Fibroblast of skin of right biceps (primary cell): Measurements from ENCODE around the gene PALM.
"Not testable (repeated sequence)": the region's sequence is repeated elsewhere in the genome, so short reads cannot be mapped to it uniquely, and the experiment has no call there.

Experiments used
- DNase-seq: peaks from one replicate; pipeline ENCODE4 v3.0.0-alpha.2; 2013

Gene PALM

DNA sequence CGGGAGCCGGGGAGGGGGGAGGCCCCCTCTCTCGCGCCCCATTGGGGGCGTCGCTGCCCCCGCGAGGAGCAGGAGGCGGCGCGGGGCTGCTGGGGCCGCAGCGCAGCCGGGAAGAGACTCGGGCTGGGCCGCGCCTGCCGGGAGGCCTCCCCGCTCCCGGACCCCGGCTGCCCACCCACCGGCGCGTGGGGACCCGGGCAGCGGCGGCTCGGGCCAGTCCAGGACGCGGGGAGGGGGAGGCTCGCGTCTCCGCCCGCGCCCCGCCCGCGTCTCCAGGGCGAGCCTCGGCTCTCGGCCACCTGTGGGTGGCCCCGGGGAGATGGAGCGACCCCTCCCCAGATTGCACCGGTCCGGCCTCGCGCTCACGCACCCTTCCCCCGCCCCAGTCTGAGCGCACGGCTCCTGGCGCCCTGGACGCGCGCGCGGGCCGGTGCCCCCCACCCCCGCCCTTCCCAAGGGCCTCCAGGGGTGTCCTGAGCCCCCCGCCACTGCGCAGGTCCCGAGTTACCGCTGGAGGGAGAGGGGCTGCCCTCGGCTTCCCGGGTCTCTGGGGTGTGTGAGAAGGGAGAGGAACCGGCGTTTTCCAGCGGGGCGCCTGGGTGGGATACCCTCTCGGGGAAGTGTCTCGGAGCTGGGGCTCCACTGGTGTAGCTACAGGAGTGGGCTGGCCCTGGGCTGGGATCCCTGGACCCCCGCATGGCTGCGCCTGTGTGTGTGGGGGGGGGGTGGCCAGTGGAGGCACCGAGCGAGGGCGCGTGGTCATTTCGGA, 645 bp downstream of the PALM start:
- DNase-seq = no peak

DNA sequence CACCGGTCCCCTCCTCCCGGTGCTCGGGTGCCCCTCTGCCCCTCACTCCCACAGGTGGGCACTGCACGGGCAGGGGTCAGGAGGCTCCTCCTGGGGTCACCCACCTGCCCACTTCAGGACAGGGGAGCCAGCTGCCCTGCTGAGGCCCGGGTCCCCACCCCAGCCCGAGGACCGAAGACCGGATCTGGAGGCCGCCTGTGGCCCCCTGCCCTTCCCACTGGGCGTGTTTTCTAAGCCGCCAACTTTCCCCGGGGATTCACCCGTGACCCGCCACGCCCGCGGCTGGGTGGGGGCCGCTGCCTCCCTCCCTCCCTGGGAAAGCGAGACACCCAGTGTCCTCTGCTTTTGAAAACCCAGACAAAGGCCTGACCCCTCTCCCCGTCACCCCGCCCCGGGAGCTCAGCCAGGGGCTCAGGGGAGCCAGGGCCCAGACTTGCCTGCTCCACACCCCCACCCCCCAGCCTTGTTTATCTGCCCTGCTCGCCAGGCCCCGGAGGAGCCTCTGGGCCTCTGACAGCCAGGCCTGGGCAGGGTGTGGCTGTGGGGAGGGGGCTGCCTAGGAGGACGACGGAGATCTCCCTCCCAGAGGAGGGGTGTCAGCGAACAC, 1.3 kb downstream of the PALM start:
- no peak for DNase-seq

DNA sequence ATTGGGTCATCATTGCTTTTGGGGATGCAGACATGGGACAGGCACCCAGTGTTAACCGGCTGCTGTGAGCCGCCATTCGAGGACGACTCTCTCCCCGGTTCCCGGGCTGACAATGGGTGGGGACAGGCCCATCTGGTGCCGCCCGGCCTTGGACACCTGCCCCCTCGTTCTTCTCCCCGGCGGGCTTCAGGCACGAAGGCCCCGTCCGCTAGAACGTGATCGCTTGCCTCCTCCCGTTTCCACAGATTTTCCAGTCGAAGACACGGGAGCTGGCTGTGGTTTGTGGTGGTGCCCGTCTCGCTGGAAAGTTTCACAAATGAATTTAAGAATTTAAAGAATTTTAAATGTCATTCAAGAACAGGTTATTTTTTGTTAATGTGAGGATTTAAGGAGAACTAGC, 2.0 kb downstream of the PALM start:
- no peak for DNase-seq

DNA sequence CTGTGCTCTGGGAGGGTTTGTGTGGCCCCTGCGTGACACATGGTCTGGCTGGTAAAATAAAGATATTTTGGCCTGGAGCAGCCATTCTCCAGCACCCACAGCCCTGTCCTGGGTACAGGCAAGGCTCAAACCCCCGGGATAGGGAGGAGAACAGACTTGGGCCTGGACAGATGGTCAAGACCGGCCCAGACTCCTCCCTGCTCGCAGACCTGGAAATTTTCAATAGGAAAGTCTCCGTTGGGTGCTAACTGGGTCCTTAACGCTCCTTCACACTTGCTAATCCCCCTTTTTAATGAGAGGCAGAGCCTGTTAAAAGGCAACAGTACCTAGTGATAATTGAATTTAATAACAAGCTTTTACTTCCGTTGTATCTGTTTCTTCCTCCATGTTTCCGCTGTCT, 2.5 kb downstream of the PALM start:
- DNase-seq = no peak

DNA sequence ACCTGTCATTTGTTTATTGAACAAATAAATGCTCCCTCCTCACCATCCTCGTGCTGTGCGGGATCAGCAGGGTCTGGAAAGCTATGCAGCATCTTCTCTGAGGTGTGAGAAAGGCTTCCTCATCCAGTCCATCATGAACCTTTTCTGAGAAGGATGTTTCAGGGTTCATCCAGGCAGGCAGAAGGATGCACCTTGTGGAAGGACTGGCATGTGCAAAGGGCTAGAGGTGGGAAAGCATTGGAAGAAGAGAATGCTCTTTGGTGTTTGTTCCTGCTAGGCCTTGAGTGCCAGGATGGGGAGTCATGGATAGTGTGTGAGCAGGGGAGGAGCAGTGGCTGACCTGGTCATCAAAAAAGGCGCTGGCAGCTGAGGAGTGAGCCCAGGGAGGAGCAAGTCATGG, 6.6 kb downstream of the PALM start:
- no peak for DNase-seq

DNA sequence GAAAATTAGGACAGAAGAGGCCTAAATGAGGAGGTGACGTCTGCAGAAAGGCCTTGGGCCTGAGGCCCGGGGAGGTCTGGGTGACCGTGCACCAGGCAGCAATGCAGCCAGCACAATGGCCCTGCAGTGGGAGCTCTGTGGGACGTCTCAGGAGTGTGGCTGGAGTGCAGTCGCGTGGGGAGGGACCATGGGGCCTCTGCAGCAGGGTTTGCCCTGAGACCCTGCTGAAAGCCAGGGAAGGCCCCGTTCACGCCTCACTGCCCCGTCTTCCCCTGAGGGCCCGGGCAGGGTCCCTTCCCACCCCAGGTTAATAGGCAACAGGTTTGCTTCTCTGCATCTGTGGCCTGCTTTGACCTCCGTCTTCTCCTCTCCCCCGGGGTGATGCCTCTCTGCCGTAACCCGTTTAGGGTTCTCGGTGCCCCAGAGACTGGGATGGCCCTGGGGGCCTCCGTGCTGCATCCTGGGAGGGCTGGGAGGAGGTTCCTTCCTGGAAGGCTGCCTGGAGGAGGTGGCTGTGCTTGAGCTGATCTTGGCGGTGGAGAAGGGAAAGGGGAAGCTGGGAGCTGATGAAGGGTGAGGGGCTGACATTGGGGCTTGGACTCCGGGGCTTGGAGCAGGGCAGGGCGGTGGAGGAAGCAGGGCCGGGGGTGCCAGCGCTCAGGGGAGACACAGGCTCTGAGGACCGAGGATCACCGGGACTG, 9.7 kb downstream of the PALM start:
- DNase-seq = no peak

DNA sequence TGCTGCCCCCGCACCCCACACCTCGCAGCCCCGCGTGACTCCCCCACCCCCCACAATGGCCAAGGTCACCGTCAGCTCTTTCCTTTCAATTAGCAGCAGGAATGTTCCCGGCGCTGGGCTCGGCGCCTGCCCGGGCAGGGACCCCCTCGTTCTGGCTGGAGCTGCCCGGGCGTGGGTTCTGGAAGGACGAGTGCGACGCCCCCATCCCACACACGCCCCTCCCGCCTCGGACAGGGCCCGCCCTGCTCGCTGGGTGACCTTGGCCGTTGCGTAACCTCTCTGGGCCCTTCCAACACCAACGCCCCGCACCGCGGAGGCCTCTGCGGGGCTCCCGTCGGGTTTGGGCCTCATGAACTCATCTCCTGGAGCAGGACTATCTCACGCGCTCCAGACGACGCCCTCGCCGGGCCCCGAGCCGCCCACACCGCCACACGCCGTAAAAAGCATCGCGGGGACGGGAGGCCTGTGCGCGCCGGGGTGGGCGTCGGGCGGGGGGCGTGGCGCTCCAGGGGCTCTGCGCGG, 10.3 kb downstream of the PALM start:
- DNase-seq = no peak

DNA sequence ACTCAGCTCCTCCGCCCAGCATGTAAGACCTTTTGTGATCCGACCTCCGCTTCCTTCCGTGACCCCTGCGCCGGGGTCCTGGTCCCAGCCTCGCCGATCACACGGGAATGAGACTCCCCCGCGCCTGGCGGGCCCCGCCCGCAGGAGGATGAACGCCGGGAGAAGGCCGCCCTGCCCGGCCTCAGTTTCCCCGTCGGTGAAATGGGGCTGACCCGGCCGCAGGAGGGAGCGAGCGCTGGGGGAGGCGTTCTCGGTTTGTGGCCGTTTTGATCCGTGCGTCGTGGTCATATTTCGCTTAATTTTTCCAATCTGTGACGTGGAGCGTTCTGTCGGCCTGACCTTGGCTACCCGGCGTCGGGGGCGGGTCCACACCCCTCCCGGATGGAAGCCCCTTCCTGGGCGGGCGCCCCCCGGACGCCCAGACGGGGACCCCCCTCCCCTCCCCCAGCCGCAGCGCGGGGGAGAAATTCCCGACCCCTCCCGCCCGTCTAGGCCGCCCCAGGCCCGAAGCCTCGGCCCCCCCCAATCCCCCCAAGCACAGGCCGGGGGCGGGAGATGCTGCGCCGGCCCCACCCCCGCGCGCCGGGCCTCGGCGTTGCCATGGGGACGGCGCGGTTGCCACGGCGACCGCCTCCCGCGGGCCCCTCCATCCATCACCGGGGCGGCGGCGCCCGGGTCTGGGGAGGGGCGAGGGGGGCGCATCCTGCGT, 11.1 kb downstream of the PALM start:
- DNase-seq = no peak

DNA sequence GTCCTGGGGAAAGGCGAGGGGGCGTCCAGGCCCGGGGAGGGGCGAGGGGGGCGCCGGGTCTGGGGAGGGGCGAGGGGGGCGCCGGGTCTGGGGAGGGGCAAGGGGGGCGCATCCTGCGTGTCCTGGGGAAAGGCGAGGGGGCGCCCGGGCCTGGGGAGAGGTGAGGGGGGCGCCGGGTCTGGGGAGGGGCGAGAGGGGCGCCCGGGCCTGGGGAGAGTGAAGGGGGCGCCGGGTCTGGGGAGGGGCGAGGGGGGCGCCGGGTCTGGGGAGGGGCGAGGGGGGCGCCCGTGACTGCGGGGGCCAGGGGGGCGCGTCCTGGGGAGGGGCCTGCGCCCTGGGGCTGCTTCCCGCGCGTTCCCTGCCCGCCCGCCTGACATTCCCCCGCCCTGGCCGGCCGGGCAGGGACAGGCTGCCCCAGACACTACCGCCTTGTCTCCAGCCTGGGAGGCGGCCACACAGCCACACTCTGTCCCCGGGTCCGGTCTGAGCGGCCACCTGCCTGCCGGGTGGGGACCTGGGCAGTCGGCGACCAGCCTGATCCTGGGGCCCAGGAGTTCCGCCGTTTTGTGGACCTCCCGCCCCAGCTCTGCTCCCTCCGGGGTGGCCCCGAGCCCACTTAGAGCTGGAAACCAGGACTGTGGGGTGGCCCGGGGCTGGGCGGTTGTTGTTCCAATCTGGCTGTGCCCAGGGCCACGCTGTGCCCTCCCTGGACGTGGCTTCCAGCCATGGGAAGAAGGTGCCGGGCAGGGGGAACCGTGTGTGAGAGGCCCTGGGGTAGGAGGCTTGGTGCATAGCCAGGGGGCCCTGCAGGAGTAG, 11.8 kb downstream of the PALM start:
- no peak for DNase-seq

DNA sequence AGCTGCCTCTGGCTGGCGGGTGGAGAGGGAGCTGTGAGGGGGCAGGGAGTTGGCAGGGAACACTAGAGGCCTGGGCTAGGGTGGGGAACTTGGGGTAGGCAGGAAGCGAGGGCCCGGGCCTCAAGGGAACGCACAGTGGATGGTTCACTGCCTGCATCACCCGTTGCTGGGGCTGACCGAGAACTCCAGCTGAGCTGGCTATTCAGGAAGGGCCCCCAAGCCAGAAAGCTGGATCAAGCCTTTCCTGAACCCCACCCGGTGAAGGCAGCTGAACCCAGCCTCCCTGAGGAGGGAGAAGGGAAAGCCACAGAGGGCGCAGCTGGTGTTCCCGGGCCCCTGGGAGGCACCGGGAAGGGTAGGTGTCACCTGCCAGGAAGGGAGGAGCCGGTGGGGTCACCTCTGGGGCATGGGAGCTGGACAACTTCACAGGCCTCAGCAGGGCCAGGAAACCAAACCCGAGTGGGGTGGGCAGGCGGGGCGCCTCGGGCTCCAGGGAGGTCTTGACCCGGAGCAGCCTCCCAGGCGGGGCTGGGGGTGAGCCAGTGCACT, 13.9 kb downstream of the PALM start:
- no peak for DNase-seq

DNA sequence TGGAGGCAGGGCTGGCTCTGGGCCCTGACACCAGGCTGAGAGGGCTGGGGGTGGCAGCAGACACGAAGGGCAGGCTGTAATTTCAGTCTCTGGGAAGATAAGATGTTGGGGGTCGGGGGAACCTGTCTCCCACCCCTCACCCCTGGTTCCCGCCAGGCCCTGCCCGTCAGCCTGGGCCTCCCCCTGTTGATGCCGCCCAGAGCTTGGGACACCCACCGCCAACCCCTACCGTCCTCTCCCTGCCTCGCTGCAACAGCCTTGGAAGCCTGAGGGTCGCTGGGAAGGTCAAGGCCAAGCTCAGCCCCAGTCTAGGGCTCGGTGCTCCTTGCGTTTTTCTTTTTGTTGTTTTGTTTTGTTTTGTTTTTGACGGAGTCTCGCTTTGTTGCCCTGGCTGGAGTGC, 14.5 kb downstream of the PALM start:
- DNase-seq = no peak

DNA sequence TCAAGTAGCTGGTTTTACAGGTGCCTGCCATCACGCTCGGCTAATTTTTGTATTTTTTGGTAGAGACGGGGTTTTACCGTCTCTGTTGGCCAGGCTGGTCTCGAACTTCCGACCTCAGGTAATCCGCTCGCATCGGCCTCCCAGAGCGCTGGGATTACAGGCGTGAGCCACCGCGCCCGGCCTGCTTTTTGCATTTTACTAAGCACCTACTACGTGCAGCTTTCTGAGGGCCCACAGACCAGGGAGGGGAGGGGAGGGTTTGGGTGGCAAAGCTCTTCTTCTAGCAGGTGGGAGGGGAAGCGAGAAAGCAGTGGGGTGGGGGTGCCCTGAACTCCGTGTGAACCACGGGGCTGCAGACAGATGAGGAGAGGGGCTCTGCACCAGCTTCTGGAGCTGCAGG, 15.0 kb downstream of the PALM start:
- DNase-seq = no peak

DNA sequence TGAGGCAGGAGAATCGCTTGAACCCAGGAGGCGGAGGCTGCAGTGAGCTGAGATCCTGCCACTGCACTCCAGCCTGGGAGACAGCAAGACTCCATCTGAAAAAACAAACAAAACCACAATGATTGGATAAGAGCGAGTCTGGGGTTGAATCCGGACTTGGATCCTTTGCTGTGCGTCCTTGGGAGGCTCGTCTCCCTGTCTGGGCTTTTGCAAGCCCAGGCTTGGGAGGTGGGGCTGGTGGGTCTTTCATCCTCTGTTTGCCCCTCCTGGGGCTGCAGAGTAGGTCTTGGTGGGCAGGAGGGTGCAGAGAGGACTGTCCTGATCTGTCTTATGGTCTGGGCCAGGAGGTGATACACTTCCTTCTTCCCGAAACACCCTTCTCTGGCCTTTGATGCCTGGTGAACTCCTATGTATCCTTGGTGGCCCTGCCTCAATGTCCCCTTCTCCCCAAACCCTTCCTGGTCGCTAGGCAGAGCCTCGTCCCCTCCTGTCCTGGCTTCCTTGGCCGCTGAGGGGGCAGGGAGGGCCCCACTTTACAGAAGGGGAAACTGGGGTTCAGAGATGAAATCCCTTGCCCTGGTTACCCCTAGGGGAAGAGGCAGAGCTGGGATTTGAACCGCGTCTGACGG, 16.8 kb downstream of the PALM start:
- DNase-seq = no peak

DNA sequence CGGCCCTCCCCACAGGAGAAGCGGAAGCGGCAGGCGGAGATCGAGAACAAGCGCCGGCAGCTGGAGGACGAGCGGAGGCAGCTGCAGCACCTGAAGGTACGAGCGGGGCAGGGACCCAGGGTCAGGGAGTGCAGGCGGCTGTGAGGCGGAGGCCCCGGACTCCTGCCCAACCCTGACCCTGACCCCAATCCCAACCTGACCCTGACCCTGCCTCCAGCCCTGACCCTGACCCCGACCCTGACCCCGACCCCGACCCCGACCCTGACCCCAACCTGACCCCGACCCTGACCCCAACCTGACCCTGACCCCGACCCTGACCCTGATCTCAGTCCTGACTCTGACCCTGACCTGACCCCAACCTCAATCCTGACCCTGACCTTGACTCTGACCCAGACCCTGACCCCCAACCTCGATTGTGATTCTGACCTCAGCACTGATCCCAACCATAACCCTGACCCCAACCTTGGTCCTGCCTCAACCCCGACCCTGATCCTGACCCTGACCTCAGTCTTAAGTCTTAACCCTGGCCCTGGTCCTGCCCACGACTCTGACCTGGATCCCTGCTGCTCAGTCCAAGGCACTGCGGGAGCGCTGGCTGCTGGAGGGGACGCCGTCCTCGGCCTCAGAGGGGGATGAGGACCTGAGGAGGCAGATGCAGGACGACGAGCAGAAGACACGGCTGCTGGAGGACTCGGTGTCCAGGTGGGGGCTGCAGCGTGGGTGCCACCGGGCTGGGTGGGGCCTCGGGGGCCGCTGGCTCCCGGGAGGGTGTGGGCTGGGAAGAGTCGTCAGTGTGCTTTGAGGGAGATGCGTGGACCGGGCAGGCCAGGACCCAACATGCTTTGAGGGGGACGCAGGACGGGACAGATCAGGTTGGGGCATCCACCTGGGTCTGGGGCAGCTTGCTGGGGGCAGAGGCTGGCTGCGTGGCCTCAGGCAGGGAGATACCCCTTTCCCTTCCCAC, 18.5 kb downstream of the PALM start:
- no peak for DNase-seq

DNA sequence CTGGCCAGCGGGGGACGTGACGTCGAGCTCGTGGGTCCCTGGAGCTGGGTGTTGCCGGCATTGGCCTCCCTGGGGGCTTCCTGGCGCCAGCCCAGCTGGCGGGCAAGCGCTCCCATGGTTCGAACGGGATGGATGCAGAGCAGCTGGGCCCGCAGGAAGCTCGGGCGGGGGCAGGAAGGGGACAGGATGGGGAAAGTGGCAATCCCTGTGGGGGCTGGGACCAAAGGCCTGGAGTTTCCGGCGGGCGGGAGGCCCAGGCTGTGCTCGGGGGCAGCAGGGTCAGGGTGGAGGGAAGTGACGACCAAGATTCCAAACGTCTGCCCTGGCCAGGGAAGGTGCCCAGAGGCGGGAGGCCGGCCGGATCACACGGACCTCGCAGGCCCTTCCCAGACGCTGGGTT, 19.3 kb downstream of the PALM start:
- no peak for DNase-seq

DNA sequence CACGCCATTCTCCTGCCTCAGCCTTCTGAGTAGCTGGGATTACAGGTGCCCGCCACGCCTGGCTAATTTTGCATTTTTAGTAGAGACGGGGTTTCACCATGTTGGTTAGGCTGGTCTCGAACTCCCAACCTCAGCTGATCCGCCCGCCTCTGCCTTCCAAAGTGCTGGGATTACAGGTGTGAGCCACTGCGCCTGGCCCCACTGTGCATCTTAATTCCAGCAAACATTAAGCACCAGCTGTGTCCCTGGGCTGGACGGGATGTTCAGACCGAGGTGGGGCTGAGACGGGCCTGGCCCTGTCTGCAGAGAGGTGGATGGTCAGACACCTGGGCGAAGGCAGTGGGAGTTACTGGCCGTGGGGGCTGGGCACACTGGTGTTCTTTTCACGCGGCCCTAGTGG, 20.8 kb downstream of the PALM start:
- not testable (repeated sequence) for DNase-seq

DNA sequence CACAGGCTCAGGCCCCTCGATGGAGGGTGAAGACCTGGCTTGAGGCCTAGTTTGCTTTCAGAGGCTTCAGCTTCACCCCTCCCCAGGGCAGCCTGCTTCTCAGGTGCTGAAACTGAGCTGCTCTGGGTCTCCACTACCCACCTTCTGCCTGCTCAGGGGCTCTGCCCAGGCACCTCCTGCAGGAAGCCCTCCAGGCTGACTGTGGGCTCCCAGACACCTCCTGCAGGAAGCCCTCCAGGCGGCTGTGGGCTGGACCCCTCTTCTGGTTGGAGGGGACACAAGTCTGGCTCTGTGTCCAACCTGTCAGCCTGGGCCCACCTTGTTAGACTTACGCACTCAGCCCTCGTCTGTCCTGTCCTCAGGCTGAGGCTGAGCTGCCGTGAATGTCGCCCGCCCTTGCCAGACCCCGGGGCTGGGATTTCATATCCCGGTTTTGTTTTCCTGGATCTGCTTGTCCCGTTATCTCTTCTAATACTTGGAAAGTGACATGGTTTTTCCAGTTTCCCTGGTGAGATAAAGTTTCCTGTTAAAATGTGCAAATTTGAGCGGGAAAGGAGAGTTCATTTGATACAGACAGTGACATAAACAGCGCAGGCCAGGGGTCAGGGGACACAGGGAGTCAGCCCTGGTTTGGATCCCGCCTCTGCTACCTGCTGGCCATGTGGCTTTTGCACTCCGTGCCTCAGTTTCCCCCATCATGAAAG, 21.4 kb downstream of the PALM start:
- no peak for DNase-seq

DNA sequence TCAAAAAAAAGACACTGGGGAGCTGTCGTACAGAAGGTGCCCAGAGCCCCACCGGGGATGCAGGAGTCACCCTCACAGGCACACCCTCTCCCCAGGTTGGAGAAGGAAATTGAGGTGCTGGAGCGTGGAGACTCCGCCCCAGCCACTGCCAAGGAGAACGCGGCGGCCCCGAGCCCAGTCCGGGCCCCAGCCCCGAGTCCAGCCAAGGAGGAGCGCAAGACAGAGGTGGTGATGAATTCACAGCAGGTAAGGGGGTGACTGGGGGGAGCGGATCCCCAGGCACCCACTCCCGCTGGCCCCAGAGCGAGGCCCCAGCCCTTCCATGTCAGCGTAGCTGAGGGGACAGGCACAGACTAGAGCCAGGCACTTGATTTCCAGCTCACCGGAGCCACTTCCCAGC, 22.3 kb downstream of the PALM start:
- DNase-seq = no peak

DNA sequence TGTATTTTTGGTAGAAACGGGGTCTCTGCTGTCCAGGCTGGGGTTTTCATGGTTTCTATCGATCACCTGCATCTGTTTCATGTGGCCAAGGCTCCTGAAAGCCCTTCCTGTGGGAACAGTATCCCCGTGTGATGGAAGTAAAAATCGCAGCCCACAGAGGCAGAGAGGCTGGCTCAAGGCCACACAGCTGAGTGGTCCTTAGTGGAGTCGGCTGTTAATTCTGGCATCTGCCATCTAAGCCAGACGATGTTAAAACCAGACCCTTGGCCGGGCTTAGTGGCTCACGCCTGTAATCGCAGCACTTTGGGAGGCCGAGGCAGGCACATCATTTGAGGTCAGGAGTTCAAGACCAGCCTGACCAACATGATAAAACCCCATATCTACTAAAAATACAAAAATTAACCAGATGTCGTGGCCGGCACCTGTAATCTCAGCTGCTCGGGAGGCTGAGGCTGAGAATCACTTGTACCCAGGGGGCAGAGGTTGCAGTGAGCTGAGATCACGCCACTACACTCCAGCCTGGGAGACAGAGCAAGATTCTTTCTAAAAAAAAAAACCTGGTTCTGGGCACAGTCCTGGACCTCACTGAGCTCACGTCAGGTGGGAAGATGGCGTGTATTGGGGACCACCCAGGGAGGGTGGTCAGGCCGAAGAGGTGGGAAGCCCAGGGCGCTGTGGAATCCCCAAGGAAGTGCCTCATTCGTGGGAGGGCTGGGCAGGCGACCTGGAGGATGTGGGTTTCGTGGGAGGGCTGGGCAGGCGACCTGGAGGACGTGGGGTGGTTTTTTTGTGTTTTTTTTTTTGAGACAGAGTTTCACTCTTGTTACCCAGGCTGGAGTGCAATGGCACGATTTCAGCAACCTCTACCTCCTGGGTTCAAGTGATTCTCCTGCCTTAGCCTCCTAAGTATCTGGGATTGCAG, 23.7 kb downstream of the PALM start:
- no peak for DNase-seq
